ENCODE measurements around the gene SLC48A1.

DNA sequence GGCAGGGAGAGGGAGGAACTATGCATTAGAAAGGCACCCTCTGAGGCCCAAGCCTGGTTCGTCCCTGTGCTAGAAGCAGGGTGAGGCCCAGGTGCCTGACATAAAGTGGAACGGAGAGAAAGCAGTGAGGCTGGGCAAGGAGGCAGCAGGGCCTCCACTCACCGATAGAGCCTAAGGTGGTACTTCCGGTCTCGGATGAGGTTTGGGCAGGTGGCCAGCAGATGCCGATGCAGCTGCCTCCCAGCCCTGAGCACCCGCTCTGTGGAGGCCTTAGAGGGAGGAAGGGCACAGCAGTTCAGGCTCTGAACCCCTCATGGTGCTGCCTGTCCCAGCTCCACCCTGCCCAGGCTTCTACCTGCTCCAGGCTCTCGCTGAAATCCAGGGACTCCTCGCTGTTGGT is 21.5 kb upstream of the SLC48A1 start:
- TF ChIP-seq, protein P1, sequence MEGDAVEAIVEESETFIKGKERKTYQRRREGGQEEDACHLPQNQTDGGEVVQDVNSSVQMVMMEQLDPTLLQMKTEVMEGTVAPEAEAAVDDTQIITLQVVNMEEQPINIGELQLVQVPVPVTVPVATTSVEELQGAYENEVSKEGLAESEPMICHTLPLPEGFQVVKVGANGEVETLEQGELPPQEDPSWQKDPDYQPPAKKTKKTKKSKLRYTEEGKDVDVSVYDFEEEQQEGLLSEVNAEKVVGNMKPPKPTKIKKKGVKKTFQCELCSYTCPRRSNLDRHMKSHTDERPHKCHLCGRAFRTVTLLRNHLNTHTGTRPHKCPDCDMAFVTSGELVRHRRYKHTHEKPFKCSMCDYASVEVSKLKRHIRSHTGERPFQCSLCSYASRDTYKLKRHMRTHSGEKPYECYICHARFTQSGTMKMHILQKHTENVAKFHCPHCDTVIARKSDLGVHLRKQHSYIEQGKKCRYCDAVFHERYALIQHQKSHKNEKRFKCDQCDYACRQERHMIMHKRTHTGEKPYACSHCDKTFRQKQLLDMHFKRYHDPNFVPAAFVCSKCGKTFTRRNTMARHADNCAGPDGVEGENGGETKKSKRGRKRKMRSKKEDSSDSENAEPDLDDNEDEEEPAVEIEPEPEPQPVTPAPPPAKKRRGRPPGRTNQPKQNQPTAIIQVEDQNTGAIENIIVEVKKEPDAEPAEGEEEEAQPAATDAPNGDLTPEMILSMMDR (IDR thresholded peaks at IDR 0.05): no peak
- TF ChIP-seq POLR2A (IDR thresholded peaks at IDR 0.05): no peak
